SK-N-SH (cell line): ENCODE measurements around the gene TGFBR3. TPM values are rescaled to one million over a fixed set of nuclear protein-coding genes. Genes with fewer than 3 reads are reported as not detected.

Source experiments
- CTCF ChIA-PET: fragments of 300-600, 350-600 bp; formaldehyde crosslinking; extraction: SDS; loops from one replicate; lab custom pipeline; 2021; lab: Yijun Ruan, JAX
- POLR2A ChIA-PET: fragments of 350-600 bp; sonication (Branson Sonifier 250); formaldehyde crosslinking; extraction: SDS; loops from one replicate; lab custom pipeline; 2020; ENCODE audit warnings: antibody characterized with exemption, inconsistent platforms; lab: Yijun Ruan, JAX
- DNase-seq: peaks from one replicate; pipeline ENCODE4 v3.0.0; 2012
- H2AFZ ChIP-seq: fragments of 200-600 bp; sonication (generic); 2 replicates; pipeline ENCODE4 v1.8.1; 2016; ENCODE audit warnings: antibody characterized with exemption, mild to moderate bottlenecking, low read depth
- H3F3A ChIP-seq: fragments of 200-600 bp; sonication (generic); replicated peaks from 2 replicates; pipeline ENCODE3; 2016; ENCODE audit warnings: antibody characterized with exemption, mild to moderate bottlenecking; ENCODE audit not compliant: insufficient read depth
- H3K27ac ChIP-seq, 2 experiments: fragments of 200-500 bp in 1 of 2; fragments of 200-600 bp in 1 of 2; sonication (Bioruptor generic) in 1 of 2; sonication (generic), shearing (Covaris generic) in 1 of 2; 2 replicates each; pipeline versions ENCODE4 v1.5.1 to v1.6.1; 2014 to 2016; ENCODE audit warnings: low read depth in 2 of 2, inconsistent platforms in 1 of 2, low read length in 1 of 2, mild to moderate bottlenecking in 1 of 2, mixed read lengths in 1 of 2
- H3K27me3 ChIP-seq: fragments of 200-600 bp; sonication (generic), shearing (Covaris generic); 2 replicates; pipeline ENCODE4 v1.6.1; 2016; ENCODE audit warnings: mixed run types; ENCODE audit not compliant: insufficient read depth
- H3K36me3 ChIP-seq, 2 experiments: fragments of 200-500 bp in 1 of 2; fragments of 200-600 bp in 1 of 2; sonication (Bioruptor generic) in 1 of 2; sonication (generic) in 1 of 2; replicated peaks in 1 of 2; 2 replicates each; pipeline versions ENCODE3 to v1.5.1; 2014 to 2016; ENCODE audit warnings: low read length in 1 of 2, mild to moderate bottlenecking in 1 of 2; ENCODE audit not compliant: insufficient read depth in 2 of 2, control insufficient read depth in 1 of 2
- H3K4me1 ChIP-seq, 2 experiments: fragments of 200-500 bp in 1 of 2; fragments of 200-600 bp in 1 of 2; sonication (Bioruptor generic) in 1 of 2; sonication (generic), shearing (Covaris generic) in 1 of 2; 2 replicates each; pipeline versions ENCODE4 v1.5.1 to v1.6.1; 2014 to 2016; ENCODE audit warnings: low read depth in 1 of 2, low read length in 1 of 2, mixed run types in 1 of 2; ENCODE audit not compliant: insufficient read depth in 2 of 2, control insufficient read depth in 1 of 2
- H3K4me2 ChIP-seq: fragments of 200-600 bp; sonication (generic), shearing (Covaris generic); 2 replicates; pipeline ENCODE4 v1.6.1; 2017; ENCODE audit warnings: mixed run types
- H3K4me3 ChIP-seq, 2 experiments: fragments of 200-500 bp in 1 of 2; fragments of 200-600 bp in 1 of 2; sonication (Bioruptor generic) in 1 of 2; sonication (generic), shearing (Covaris generic) in 1 of 2; 2 replicates each; pipeline versions ENCODE4 v1.5.1 to v1.8.1; 2014 to 2016; ENCODE audit warnings: low read depth in 2 of 2, inconsistent platforms in 1 of 2, low read length in 1 of 2, mild to moderate bottlenecking in 1 of 2, mixed read lengths in 1 of 2, moderate library complexity in 1 of 2
- H3K79me2 ChIP-seq: fragments of 200-600 bp; sonication (generic); 2 replicates; pipeline ENCODE4 v1.8.1; 2017; ENCODE audit warnings: mild to moderate bottlenecking; ENCODE audit not compliant: insufficient read depth
- H3K9ac ChIP-seq: fragments of 200-600 bp; sonication (generic); 2 replicates; pipeline ENCODE4 v1.6.1; 2017; ENCODE audit warnings: mixed run types
- H3K9me2 ChIP-seq: fragments of 200-600 bp; sonication (generic); 2 replicates; pipeline ENCODE4 v1.6.1; 2017; ENCODE audit warnings: mixed run types
- H3K9me3 ChIP-seq: fragments of 200-600 bp; sonication (generic); 2 replicates; pipeline ENCODE4 v1.6.1; 2017; ENCODE audit warnings: mixed run types, mild to moderate bottlenecking, moderate library complexity
- H4K20me1 ChIP-seq: fragments of 200-600 bp; sonication (generic); 2 replicates; pipeline ENCODE4 v1.6.1; 2017; ENCODE audit warnings: mild to moderate bottlenecking, mixed run types; ENCODE audit not compliant: insufficient read depth
- CHD2 ChIP-seq: fragments of 150-350 bp; IDR thresholded peaks from 2 replicates; pipeline ENCODE4 v1.6.1; 2018; ENCODE audit warnings: low read length; ENCODE audit not compliant: partially characterized antibody
- ELF1 ChIP-seq: IDR thresholded peaks from 2 replicates; pipeline ENCODE4 v1.4.0; 2012
- EZH2phosphoT487 ChIP-seq: fragments of 200-600 bp; sonication (generic); IDR thresholded peaks from 2 replicates; pipeline ENCODE4 v1.6.1; 2017; ENCODE audit warnings: low read depth, mixed run types, mild to moderate bottlenecking, antibody characterized with exemption, moderate library complexity, borderline replicate concordance
- FOXJ3 ChIP-seq: sonication (generic); formaldehyde crosslinking; IDR thresholded peaks from 2 replicates; pipeline ENCODE4 v1.5.1; 2020; ENCODE audit warnings: mild to moderate bottlenecking, missing genetic modification reagents
- FOXM1 ChIP-seq: IDR thresholded peaks from 2 replicates; pipeline ENCODE4 v1.4.0; 2012; ENCODE audit warnings: low read depth, mild to moderate bottlenecking
- JUND ChIP-seq: IDR thresholded peaks from 2 replicates; pipeline ENCODE4 v1.4.0; 2012
- MEF2A ChIP-seq: IDR thresholded peaks from 2 replicates; pipeline ENCODE4 v1.4.0; 2012; ENCODE audit warnings: low read depth, borderline replicate concordance
- POLR2AphosphoS5 ChIP-seq: IDR thresholded peaks from 2 replicates; pipeline ENCODE4 v1.6.1; 2012; ENCODE audit warnings: low read depth, low read length
- RCOR1 ChIP-seq: fragments of 150-350 bp; IDR thresholded peaks from 2 replicates; pipeline ENCODE4 v1.6.1; 2017; ENCODE audit warnings: antibody characterized with exemption, low read length
- RXRA ChIP-seq: IDR thresholded peaks from 2 replicates; pipeline ENCODE4 v1.4.0; 2012; ENCODE audit warnings: low read depth, mild to moderate bottlenecking, borderline replicate concordance
- TEAD4 ChIP-seq: IDR thresholded peaks from 2 replicates; pipeline ENCODE4 v1.4.0; 2012; ENCODE audit warnings: mild to moderate bottlenecking, borderline replicate concordance; ENCODE audit not compliant: insufficient read depth
- YY1 ChIP-seq: IDR thresholded peaks from 2 replicates; pipeline ENCODE4 v1.4.0; 2012; ENCODE audit warnings: low read depth, mild to moderate bottlenecking
- WGBS: methylation state at CpG from one replicate; pipeline ENCODE4 v1.1.6; 2017; ENCODE audit warnings: low lambda C conversion rate; 5-methylcytosine and 5-hydroxymethylcytosine counted together
- polyA plus RNA-seq, 3 experiments: library from polyadenylated mRNA; depleted of rRNA; stranded (reverse); fragments of >200 nt; gene quantifications; 2 replicates each; pipeline ENCODE4 v1.2.3, GENCODE V29; 2012
- TF ChIP-seq, protein P1 (sequence below): fragments of 150-350 bp; IDR thresholded peaks from 2 replicates; pipeline ENCODE4 v1.6.1; 2017; ENCODE audit warnings: antibody characterized with exemption, low read length, low read depth, borderline replicate concordance
- TF ChIP-seq, protein P2 (sequence below): IDR thresholded peaks from 2 replicates; pipeline ENCODE4 v1.4.0; 2012; ENCODE audit warnings: low read depth
- TF ChIP-seq, protein P3 (sequence below): fragments of 150-350 bp; IDR thresholded peaks from 2 replicates; pipeline ENCODE4 v1.6.1; 2016; ENCODE audit warnings: mild to moderate bottlenecking, low read depth, low read length
- TF ChIP-seq, protein P4 (sequence below): IDR thresholded peaks from 2 replicates; pipeline ENCODE4 v1.4.0; 2012; ENCODE audit warnings: low read depth, borderline replicate concordance

The TGFBR3 gene
- polyA plus RNA-seq, 1 of the 3 experiments (the other 2 are of a cell fraction), result 0.07 TPM

DNA sequence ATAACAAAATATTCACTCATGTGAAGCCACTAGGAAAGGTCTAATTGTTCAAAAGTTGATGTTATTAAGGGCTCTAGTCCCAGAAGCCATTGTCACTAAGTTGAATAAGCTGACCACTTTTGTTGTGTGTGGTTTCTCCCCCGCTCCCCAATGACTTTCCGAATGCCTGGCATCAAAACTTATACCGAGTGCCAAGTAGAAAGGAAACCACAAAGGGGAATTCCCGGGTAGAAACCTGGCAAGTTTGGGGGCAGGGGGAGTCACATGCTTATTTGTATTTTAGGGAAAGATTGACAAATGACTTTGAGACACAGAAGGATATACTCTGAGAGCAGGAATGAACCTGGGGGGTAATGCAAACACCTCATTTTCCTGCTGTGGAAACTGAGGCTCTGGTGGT, 154.1 kb downstream of the TGFBR3 start (continued):
- TF ChIP-seq MEF2A (no peak), YY1 (no peak), TEAD4 (no peak), POLR2AphosphoS5 (no peak), ELF1 (no peak), EZH2phosphoT487 (no peak)
- TF ChIP-seq, protein P1, sequence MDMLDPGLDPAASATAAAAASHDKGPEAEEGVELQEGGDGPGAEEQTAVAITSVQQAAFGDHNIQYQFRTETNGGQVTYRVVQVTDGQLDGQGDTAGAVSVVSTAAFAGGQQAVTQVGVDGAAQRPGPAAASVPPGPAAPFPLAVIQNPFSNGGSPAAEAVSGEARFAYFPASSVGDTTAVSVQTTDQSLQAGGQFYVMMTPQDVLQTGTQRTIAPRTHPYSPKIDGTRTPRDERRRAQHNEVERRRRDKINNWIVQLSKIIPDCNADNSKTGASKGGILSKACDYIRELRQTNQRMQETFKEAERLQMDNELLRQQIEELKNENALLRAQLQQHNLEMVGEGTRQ, result no peak
- TF ChIP-seq, protein P2, sequence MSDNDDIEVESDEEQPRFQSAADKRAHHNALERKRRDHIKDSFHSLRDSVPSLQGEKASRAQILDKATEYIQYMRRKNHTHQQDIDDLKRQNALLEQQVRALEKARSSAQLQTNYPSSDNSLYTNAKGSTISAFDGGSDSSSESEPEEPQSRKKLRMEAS, result no peak

DNA sequence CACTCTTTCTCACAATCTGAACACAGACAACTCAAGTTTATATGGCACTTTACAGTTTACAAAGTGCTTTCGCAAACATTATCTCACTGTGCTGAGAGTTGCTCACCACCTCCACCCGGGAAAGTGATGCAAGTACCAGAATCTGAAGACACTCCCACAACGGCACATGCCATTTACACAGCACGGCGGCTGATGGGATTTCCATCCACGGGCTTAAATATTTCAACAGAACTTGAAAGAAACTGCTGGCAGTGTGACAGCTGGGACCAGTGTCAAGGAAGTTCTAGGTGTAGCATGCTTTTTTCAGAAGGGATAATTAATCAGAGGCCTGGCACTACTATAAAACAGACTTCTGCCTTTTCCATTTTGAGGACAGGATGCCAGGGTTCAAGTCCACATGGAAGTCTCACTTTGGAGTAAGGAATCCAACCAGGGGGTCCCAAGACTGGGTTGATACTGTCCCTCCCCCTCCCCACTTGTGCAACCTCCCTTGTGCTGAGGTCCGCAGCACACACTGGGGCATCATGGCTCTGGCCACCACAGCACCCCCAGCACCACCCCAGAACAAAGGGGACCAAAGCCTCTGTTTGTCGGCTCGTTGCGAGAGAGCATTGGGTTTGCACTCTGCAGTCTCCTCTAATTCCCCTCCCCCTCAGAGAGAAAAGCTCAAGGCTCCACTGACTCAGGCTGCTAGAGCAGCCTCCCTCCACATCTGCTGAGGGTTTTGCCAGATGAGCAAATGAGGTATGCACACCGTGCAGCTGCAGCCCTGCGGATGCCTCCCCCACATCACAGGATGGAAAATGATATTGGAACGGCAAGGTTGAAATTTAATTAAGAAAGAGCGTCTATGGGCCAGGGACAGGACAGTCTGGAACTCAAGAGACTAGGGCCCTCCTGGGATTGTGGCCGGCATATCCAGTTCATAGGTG, 154.9 kb downstream of the TGFBR3 start:
- Histone ChIP-seq H3K9me3 (no peaks in the 10 kb centered on the region), H3K9me2 (no peaks in the 10 kb centered on the region), H4K20me1 (no peaks in the 10 kb centered on the region), H3F3A (no peaks in the 10 kb centered on the region), H3K27ac (no peak overlapping the region), H3K27me3 (peaks cover 63% of the 10 kb centered on the region; the same call in 1 of the 2 replicates), H3K4me3 (no peak overlapping the region), H3K36me3 (no peaks in the 10 kb centered on the region), H3K79me2 (no peaks in the 10 kb centered on the region), H2AFZ (no peak overlapping the region), H3K4me1 (no peaks in the 10 kb centered on the region), H3K4me2 (no peak overlapping the region), H3K9ac (no peak overlapping the region)
- no peak for DNase-seq
- CTCF ChIA-PET, result interaction anchor here (0.5 kb wide), 1 partner anchor 86 kb away, joined by 3 read pairs; no protein-coding TSS in a partner anchor
- 10% methylated on average over 15 of the region's 15 CpGs for WGBS
- TF ChIP-seq FOXM1, result no peak
- TF ChIP-seq RCOR1, result no peak
- TF ChIP-seq, protein P3, sequence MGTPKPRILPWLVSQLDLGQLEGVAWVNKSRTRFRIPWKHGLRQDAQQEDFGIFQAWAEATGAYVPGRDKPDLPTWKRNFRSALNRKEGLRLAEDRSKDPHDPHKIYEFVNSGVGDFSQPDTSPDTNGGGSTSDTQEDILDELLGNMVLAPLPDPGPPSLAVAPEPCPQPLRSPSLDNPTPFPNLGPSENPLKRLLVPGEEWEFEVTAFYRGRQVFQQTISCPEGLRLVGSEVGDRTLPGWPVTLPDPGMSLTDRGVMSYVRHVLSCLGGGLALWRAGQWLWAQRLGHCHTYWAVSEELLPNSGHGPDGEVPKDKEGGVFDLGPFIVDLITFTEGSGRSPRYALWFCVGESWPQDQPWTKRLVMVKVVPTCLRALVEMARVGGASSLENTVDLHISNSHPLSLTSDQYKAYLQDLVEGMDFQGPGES, result no peak
- TF ChIP-seq, protein P4, sequence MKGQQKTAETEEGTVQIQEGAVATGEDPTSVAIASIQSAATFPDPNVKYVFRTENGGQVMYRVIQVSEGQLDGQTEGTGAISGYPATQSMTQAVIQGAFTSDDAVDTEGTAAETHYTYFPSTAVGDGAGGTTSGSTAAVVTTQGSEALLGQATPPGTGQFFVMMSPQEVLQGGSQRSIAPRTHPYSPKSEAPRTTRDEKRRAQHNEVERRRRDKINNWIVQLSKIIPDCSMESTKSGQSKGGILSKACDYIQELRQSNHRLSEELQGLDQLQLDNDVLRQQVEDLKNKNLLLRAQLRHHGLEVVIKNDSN, result no peak
- TF ChIP-seq CHD2, result no peak
- TF ChIP-seq JUND, result no peak
- TF ChIP-seq, protein P2, result no peak
- no peak for TF ChIP-seq RXRA
- no peak for TF ChIP-seq FOXJ3 (CRISPR knock-in tag)
- TF ChIP-seq, all 33 proteins: peak for 0
- POLR2A ChIA-PET, result no interaction called here
